ENCODE data around the gene RNF39. TPM values are rescaled to one million over a fixed set of nuclear protein-coding genes. Genes with fewer than 3 reads are reported as not detected.
A peak's percentile ranks its signal among the peaks of the same experiment; 100 is the strongest.

RNF39 gene
- total RNA-seq, 1 donor from 2014 or later, result not detected

- Mint-ChIP-seq H3K27ac (no peak overlapping the region), H3K27me3 (peaks cover 54% of the 10 kb centered on the region), H3K9me3 (no peaks in the 10 kb centered on the region), H3K36me3 (ENCODE audit: low read depth) (peaks cover 40% of the 10 kb centered on the region), H3K4me3 (no peak overlapping the region), H3K4me1 (peaks cover 50% of the 10 kb centered on the region)
- ATAC-seq (ENCODE audit: low read depth), result no peak
- ChIA-PET POLR2A (interaction anchor here (0.5 to 2.2 kb wide), 2 partner anchors 11 to 32 kb away, joined by 3 to 11 read pairs; partner anchors contain the start of gene POLR1H), CTCF (interaction anchor here (1.2 kb wide), 1 partner anchor 59 kb away, joined by 3 read pairs; no protein-coding TSS in a partner anchor)
- DNase-seq, result no peak
- TF ChIP-seq CTCF (IDR thresholded peaks at IDR 0.05), result no peak
- intact Hi-C loops (cut with micrococcal nuclease), result no loop called here
Observed at GRCh38 chr6:30071858-30072257, 3.7 kb downstream of the RNF39 start.

- H3K27me3 Mint-ChIP-seq, result peaks cover 50% of the 10 kb centered on the region
- no peak overlapping the region for H3K27ac Mint-ChIP-seq
- no peak for TF ChIP-seq CTCF (IDR thresholded peaks at IDR 0.05)
- POLR2A ChIA-PET, result interaction anchor here (0.5 to 2.2 kb wide), 3 partner anchors 10 to 32 kb away, joined by 3 to 11 read pairs (median 3); partner anchors contain the start of gene POLR1H
- CTCF ChIA-PET, result interaction anchor here (1.2 kb wide), 1 partner anchor 60 kb away, joined by 3 read pairs; no protein-coding TSS in a partner anchor
- intact Hi-C loops (cut with micrococcal nuclease), result no loop called here
- H3K36me3 Mint-ChIP-seq (ENCODE audit: low read depth), result peaks cover 43% of the 10 kb centered on the region
- peaks cover 56% of the 10 kb centered on the region for H3K4me1 Mint-ChIP-seq
- no peak overlapping the region for H3K4me3 Mint-ChIP-seq
- no peak for ATAC-seq (ENCODE audit: low read depth)
- H3K9me3 Mint-ChIP-seq, result no peaks in the 10 kb centered on the region
- DNase-seq, result no peak
Observed at GRCh38 chr6:30071081-30071818, 4.3 kb downstream of the RNF39 start.

GRCh38 chr6:30067460-30068139 is 8.0 kb downstream of the RNF39 start:
- H3K36me3 Mint-ChIP-seq (ENCODE audit: low read depth), result peaks cover 64% of the 10 kb centered on the region
- no peak for TF ChIP-seq CTCF (IDR thresholded peaks at IDR 0.05)
- H3K27me3 Mint-ChIP-seq, result peaks cover 24% of the 10 kb centered on the region
- ATAC-seq (ENCODE audit: low read depth), result no peak
- POLR2A ChIA-PET, result interaction anchor here (0.7 to 1.7 kb wide), 3 partner anchors 37 to 1086 kb away, joined by 3 to 7 read pairs (median 4); no protein-coding TSS in a partner anchor
- CTCF ChIA-PET, result interaction anchor here (2.3 kb wide), 1 partner anchor 35 kb away, joined by 9 read pairs; no protein-coding TSS in a partner anchor
- peak overlapping the region; percentile 98 for H3K4me3 Mint-ChIP-seq
- H3K9me3 Mint-ChIP-seq, result no peaks in the 10 kb centered on the region
- intact Hi-C loops (cut with micrococcal nuclease), result loop anchor here (1.0 to 5.0 kb wide), 7 partner anchors 36 to 490 kb away; partner anchors contain the start of genes GNL1, HLA-F, PRR3 and RPP21
- DNase-seq, result no peak
- H3K4me1 Mint-ChIP-seq, result peaks cover 58% of the 10 kb centered on the region
- peak overlapping the region; percentile 99 for H3K27ac Mint-ChIP-seq

GRCh38 chr6:30066577-30067459 is 8.8 kb downstream of the RNF39 start, which contains the start of gene PPP1R11:
PPP1R11 (plus strand) TSS chr6:30067198; CDS start chr6:30067411, 213 bp downstream.
- H3K36me3 Mint-ChIP-seq (ENCODE audit: low read depth), result peaks cover 66% of the 10 kb centered on the region
- peak; percentile 96 for ATAC-seq (ENCODE audit: low read depth)
- ChIA-PET CTCF (interaction anchor here (0.7 to 2.3 kb wide), 3 partner anchors 36 to 1673 kb away, joined by 3 to 9 read pairs (median 3); partner anchors contain the start of gene MSH5), POLR2A (interaction anchor here (0.6 to 1.7 kb wide), 19 partner anchors 9 to 1768 kb away, joined by 3 to 13 read pairs (median 4); partner anchors contain the start of genes GABBR1, GNL1, TRIM26 and TRIM39)
- peak; percentile 95 for DNase-seq
- intact Hi-C loops (cut with micrococcal nuclease), result loop anchor here (1.0 to 5.0 kb wide), 7 partner anchors 36 to 490 kb away; partner anchors contain the start of genes GNL1, HLA-F, PRR3 and RPP21
- H3K27ac Mint-ChIP-seq, result peak within 1 kb of the TSS; percentile 99
- H3K27me3 Mint-ChIP-seq, result peaks cover 17% of the 10 kb centered on the region
- peaks cover 60% of the 10 kb centered on the region for H3K4me1 Mint-ChIP-seq
- no peak for TF ChIP-seq CTCF (IDR thresholded peaks at IDR 0.05)
- H3K4me3 Mint-ChIP-seq, result peak within 1 kb of the TSS; percentile 98
- no peaks in the 10 kb centered on the region for H3K9me3 Mint-ChIP-seq

Measured in activated B cell treated with CpG ODN at 0.5 μM for 24 hours (primary cell).